Stimulated activated CD8-positive, alpha-beta memory T cell treated with anti-CD3 and anti-CD28 coated beads, Interleukin-15, amount 100 ng/mL, for 1 hour (primary cell): Measurements from ENCODE around the gene LBHD2.

Experiments used
- DNase-seq: peaks from one replicate; pipeline ENCODE4 v3.0.0-alpha.2; 2020; ENCODE audit warnings: low read depth

LBHD2 gene

DNA sequence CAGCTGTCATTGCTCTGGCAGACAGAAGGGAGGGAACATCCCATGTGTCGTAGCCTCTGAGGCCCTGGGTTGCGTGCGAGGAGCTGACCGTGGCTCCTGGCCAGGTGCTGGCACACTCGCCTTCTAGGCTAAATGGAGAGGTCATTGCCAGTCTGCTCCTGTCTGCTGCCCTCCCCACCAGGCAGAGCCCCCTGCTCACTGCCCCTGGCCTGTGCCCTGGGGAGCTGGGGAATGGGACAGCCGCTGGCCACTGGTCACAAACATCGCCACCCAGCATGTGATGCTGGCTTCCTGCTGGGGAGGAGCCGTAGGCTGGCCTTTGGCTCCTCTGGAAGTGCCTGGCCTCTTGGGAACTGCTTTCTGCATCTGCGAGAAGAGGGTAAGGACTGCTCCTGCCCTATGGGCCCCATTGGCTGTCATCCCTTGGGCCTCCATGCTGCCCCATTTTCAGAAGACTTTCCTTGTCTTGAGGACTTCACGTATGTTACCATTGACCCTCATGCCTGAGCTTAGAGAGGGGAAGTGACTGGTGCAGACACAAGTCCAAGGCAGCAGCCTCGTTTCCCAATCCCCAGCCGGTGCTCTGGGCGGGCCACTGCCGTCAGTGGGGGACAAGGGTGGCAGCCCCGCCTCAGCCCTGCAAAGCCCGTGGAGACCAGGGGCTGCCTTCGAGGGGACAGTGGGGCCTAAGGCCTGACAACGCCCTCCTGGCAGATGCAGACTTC lies 37.3 kb downstream of the LBHD2 start:
- no peak for DNase-seq

DNA sequence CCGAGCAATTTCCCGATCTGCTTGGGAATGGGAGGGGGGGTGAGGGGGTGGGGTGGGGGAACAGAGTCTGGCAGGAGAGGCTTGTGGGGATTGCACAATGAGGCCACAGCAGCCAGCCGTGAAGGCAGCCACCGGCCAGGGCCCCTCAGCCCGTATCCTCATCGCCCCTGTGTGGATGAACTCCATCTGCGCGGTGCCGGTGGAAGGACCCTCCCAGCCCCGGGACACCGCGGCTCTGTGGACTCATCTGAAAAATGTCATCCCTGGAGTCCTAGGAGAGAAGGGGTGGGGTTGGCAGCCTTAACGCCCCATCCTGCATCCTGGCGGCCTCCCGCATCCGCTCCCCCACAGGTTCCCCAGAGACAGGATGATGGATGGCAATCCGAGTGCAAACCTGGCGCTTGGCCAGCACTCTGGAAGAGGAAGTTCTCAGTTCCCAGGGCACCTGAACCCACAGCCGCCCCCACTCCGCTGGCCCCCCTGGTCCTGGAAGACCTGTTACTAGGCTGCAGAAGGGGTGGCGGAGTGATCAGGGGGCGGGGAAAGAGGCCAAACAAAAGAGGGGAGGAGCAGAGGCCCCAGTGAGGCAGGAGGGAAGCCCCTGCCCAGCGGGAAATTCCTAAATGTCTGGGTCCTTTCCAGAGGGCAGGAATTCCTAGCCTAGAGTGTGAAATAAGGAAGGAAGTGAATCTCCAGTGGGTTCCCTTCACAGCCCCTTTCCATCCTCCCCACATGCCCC lies 38.0 kb downstream of the LBHD2 start:
- DNase-seq = no peak

DNA sequence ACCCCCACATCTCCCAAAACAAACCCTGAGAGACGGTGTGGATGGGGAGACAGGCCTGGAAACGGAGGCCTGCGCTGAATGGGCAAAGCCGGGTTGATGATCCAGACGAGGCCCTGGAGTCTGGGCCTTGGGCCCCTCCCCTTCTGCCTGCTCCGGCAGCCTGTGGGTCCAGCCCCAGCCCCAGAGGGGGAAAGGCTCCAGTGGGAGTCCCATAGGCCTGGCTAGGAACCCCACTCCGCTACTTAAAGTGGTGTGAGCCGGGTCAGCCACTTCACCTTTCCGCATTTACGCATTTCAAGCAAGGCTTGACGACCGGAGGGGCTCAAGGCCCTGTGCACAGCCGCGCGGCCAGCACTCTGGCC lies 38.6 kb downstream of the LBHD2 start:
- no peak for DNase-seq

DNA sequence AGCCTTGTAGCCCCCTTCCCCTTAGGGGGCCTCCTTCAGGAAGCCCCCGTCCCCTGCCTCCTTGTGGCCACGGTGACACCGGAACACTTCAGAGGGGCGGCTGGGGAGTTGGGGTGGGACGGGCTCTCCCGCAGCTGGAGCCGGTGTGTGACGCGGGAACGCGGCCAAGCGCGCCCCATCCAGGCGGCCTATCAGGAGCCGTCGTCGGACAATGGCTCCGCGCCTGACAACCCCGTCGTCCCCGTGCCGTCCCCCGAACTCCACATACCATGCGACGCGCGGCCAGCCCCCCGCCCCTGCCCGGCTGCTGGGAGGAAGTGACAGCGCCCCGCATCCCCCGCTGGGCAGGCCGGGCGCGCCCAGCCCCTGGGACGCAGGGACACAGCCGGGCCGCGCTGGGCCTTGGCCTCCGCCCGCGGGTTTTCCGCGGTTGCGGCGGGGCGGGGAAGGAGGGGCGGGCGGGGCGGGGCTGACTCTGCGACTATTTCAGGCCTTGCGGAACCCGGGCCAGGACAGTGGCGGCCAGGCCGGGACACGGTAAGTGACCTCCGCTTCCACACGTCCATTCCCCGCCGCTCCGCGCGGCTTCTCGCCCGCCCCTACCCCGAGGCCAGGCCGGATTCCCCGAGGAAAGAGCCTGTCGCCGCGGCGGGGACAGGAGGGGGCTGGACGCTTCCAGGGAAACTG lies 39.1 kb downstream of the LBHD2 start, which contains the start of gene TNFAIP2:
TSS of gene TNFAIP2 (plus strand) at position 515 of the 687 bp plus-strand sequence. CDS start 2,997 bp downstream, outside the sequence.
- DNase-seq = no peak

DNA sequence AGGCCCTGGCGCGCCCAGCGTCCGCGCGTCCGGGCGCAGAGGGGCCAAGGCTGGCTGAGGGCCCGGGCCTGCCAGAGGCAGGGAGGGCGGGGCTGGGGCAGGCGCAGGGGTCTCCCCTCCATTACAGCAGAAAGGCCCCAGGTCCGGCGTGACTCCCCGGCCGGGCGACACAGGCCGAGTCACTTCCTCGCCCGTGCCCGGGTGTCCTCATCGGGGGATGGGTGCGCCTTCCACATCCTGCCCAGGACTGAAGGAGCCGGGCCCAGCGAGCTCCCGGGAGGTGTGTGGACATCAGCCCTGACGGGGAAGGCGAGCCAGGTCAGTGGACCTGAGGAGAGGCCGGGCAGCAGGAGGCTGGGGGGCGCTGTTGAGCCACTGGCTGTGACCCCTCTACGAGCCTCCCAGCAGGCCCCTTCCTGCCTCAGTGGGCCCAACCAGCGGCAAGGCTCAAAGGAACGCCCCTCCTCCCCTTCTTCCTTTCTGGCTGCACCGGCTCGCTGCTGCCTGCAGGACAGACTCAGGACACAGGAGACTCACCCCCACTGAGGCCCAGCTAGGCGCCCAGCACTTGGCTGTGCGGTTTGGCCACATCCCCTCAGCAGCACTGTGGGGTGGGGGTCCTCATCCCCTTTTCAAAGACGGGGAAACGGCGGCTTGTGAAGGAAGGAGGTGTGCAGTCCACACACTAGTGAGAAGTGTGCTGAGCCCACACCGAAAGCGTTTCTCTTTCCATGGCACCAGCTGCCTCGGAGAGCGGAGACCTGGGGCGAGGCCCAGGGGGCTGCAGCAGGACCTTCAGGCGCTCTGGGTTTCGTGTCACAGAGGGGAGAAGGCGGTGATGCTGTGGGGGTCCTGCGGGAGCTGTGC lies 39.9 kb downstream of the LBHD2 start:
- no peak for DNase-seq

DNA sequence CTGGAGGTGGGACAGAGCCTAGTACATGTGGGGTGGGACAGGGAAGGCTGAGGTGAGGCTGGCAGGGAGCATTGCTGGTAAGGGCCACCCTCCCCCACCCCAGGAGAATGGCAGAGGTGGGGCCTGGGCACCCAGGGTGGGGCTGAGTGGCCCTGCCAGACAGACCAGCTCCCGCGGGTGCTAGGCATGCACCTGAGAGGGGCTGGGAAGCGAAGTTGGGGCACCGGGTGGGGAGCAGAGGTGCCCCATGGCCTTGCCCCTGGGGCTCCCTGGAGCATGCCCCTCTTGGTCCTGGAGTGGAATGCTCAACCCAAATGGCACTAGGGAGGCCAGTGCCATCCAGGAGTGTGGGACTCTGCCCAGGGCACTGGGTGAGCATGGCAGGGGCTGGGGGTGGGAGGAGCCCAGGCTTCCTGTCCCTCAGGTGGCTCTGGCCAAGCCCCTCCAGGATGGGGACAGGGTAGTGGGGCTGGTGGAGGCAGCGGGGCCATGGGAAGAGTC lies 40.5 kb downstream of the LBHD2 start:
- no peak for DNase-seq

DNA sequence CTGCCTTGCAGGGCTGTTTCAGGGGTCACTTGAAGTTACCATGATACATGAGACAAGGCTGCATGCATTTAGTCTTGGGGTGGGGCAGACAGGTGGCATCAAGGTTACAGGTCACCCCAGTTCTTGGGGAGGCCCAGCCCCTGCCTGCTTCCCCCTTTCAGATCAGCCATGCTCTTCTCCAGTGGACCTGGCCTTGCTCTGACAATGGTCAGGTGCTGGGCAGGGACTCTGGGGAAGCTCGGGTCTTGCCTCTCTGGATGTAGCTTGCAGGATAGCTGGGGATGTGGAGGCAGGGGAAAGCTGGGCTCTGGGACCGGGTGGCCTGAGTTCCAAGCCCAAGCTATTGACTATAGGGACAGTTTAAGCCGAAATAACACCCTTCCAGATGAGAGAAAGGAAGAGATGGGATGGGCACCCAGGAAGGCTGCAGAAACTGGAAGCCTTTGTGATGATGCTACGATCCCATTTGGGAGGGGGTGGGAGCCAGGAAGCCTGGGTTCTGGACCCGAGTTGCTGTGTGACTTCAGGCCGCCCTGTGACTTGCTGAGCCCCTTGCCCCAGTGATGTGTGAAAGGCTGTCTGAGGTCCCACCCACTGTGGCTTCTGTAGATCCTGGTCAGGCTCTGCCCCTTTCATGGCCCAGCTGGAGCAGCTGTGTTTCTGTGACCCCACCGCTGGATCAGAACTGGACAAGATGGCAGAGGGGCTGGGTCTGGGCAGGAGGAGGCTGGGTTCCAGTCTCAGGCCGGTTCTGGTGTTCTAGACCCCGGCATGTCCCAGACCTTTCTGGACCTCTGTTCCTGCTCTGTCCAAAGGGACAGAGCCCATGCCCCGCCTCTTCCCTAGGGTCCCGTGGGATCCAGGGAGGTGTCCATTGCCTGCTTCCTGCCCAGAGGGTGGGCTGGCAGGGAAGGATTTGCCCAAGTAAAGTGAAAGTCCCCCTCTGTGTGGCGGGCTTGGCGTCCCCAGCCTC lies 41.4 kb downstream of the LBHD2 start:
- no peak for DNase-seq

DNA sequence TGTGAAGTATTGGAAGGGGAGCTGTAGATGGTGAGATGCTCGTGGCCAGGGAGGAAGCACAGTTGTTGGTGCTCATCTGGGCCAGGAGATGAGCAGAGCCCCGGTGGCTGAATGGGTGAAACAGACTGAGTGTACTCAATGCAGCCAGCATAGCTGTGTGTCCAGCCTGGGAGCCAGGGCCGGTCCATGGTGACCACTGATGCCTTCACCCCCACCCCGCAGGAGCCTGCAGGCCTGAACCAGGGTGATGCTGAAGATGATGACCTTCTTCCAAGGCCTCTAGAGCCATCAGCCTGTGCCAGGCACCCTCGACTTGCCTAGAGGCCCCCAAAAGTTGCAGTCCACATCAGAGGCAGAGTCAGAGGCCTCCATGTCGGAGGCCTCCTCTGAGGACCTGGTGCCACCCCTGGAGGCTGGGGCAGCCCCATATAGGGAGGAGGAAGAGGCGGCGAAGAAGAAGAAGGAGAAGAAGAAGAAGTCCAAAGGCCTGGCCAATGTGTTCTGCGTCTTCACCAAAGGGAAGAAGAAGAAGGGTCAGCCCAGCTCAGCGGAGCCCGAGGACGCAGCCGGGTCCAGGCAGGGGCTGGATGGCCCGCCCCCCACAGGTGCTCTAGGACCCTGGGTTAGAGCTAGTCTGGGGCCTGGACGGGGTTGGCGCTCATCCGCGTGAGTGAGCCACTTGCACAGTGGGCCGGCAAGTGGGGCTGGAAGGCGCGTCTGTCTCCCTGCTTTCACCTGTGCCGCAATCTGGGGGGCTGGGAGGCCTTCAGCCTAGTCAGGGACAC lies 42.3 kb downstream of the LBHD2 start:
- DNase-seq = no peak

DNA sequence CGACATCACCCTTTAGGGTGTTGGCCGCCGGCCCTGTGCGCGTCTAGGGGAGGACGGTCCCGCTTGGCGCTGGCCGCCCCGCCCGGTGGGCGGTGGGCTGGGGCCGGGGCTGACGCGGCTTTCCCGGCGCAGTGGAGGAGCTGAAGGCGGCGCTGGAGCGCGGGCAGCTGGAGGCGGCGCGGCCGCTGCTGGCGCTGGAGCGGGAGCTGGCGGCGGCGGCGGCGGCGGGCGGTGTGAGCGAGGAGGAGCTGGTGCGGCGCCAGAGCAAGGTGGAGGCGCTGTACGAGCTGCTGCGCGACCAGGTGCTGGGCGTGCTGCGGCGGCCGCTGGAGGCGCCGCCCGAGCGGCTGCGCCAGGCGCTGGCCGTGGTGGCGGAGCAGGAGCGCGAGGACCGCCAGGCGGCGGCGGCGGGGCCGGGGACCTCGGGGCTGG lies 42.9 kb downstream of the LBHD2 start:
- no peak for DNase-seq

DNA sequence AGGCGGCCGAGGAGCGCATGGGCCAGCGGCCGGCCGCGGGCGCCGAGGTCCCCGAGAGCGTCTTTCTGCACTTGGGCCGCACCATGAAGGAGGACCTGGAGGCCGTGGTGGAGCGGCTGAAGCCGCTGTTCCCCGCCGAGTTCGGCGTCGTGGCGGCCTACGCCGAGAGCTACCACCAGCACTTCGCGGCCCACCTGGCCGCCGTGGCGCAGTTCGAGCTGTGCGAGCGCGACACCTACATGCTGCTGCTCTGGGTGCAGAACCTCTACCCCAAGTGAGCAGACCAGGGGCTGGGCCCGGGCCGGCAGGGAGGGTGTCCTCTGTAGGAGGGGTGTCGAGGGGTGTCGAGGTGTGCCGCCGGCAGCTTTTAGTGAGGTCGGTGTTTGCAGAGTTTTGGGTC lies 43.3 kb downstream of the LBHD2 start:
- DNase-seq = no peak

DNA sequence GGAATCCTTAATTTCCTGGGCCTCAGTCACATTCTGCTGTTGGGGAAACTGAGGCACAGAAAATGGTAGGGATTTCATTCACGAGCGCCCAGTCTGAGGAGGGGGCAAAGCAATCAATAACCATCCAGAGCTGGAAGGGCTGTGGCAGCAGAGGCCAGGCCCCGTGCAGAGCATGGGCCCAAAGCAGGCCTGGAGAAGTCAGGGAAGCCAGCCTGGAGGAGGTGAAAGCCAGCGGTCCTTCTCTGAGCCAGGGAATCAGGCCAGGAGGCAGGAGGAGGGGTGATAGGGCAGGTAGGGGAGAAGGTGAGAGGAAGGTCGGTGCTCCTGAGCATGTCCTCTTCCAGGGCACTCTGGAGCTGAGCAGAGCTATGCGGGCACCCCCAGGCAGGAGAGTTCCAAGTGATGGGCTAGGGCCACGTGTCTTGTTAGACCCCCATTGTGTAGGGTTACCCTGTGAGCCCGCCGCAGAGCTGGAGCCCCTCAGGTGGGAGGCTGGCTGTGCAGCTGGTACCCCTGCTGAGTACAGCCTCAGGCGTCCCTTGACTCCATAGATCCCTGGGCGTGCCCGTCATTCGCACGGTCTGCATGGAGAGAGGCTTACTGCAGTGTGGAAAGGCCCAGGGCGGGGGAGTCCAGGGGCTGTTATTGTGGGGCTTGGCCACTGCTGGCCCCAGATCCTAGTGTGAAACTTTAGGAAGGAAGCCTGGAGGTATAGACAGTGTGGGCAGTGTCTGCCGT lies 44.0 kb downstream of the LBHD2 start:
- no peak for DNase-seq

DNA sequence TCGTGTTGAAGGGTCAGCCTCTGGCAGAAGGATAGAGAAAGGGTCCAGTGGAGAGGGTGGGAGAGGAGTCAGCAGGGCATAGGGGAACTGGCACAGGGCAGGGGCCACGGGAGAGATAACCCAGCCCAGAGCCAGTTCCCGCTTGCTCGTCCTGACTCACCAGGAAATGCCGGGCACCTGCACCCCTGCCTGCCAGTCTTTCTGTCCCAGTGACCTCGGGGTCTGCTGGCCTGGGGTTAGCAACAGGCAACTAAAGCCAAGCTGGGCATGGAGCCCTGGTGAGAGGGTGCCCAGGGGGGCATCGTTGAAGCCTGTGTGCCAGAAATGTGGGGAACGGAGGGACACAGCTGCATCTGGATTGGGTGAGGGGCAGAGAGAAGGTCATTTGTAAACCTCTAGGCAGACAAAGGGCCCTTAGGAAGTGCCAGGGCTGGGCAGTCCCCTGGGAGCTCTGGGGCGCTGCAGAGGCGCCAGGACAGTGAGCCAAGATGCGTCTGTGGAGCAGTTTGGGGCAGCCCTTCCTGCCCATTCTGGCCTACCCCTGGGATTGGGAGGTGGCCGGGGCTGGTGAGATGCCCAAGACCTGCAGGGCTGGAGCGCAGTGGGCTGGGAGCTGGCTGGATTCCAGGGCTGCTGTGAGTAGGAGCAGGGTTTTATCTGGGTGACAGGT lies 44.8 kb downstream of the LBHD2 start:
- no peak for DNase-seq

DNA sequence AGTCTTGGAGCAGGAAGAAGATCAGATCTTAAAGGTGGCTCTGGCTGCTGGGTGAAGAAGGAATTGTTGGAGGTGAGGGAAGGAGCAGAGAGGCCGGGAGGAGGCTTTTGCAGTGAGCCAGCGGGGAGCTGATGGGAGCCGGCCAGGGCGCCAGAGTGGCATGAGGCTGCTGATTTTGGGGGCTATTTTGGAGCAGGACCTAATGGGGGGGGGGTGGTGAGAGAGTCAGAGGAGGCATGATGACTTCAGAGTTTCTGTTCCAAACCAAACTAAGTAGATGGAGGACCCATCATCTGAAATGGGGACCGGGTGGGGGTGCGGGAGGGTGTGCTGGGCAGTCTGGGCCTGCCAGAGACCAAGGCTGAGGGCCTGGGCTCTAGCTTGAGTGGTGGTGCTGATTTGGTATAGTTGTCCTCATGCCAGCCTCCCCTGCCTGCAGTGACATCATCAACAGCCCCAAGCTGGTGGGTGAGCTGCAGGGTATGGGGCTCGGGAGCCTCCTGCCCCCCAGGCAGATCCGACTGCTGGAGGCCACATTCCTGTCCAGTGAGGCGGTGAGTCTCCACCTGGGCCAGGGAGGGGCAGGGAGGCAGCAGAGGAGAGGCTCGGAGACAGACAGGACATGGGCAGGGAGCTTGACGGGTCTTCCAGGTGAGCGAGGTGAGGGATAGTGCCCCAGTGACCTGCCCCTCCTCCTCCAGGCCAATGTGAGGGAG lies 45.4 kb downstream of the LBHD2 start:
- DNase-seq = no peak

DNA sequence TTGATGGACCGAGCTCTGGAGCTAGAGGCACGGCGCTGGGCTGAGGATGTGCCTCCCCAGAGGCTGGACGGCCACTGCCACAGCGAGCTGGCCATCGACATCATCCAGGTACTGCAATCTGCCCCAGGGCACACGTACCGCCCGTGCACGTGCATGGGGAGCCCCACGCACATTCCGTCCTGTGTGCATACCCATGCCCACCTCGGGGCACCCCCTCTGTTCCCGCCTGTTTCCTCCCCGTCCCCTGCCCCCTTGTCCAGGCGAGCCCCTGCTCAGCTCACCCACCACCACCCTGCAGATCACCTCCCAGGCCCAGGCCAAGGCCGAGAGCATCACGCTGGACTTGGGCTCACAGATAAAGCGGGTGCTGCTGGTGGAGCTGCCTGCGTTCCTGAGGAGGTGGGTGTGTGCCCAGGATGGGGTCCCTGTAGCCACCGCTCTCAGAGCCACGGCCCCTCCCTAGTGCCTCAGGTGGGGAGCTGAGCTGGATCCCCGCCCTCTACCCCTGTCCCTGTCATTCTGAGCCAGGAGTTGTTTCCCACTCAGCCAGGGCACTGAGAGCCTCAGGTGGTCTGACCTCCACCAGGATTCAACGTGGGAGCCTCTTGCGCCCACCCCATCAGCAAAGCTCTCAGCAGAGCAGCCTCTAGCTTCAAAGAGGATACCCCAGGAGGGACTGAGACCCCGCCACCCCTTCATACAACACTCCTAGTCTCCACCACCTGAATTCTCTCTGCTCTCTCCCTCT lies 46.2 kb downstream of the LBHD2 start:
- no peak for DNase-seq

DNA sequence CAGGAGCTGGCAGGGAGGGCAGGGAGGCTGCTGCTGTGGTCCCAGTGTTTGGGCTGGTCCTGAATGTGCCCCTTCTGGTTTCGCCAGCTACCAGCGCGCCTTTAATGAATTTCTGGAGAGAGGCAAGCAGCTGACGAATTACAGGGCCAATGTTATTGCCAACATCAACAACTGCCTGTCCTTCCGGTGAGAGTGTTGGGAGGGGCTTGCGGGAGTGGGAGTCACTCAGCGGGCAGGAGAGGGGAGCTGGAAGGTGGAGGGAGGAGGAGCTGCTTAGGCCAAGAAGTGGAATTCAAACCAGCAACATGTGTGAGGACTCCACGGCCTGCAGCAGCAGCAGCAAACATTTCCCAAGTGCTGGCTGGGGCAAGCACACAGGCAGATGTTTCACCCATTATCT lies 47.0 kb downstream of the LBHD2 start:
- DNase-seq = no peak

DNA sequence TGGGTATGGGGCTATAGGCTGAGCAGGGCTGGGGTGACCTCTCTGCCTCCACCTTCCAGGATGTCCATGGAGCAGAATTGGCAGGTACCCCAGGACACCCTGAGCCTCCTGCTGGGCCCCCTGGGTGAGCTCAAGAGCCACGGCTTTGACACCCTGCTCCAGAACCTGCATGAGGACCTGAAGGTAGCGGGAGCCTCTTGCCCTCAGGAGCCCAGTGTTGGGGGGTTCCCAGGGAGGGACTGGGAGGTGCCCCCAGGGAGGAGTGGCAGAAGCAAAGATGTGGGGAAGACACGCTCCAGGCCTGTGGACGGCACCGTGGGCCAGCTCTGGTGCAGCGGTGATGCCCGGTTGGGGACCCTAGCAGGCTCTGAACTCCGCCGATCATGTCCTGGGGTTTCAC lies 47.6 kb downstream of the LBHD2 start:
- no peak for DNase-seq
